ENCODE results near the gene MAZ. TPM values are rescaled to one million over a fixed set of nuclear protein-coding genes. Genes with fewer than 3 reads are reported as not detected.
"Not testable (repeated sequence)": the region's sequence is repeated elsewhere in the genome, so short reads cannot be mapped to it uniquely, and the experiment has no call there.

MAZ gene
- total and polyA plus RNA-seq, 7 experiments from 2014 or later: 36.9 to 424 (median 202) TPM

DNA sequence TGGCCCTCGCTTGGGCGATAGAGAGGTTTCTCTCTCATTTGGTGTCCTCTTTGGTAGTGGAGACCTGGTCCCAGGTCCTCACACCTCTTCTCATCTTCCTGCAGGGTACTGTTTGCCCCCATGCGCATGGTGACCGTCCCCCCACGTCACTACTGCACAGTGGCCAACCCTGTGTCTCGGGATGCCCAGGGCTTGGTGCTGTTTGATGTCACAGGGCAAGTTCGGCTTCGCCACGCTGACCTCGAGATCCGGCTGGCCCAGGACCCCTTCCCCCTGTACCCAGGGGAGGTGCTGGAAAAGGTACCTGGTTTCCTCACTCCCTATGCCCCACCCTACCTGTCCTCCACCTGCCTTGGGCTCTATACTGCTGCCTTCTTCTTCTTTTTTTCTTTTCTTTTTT lies 24.4 kb downstream of the MAZ start:
- H3K27me3 ChIP-seq (ENCODE audit: control insufficient read depth in 2 of 2, insufficient read depth in 2 of 2, low read length in 2 of 2): no peaks in the 10 kb centered on the region
- Mint-ChIP-seq H3K27ac (peak overlapping the region in 8 of 9 donors; percentile 32 to 99 (median 62)), H3K9me3 (peaks cover 0 to 1% (median 0%) of the 10 kb centered on the region in 11 donors), H3K36me3 (peaks cover 3 to 31% (median 23%) of the 10 kb centered on the region in 5 donors), H3K4me3 (peak overlapping the region in 4 of 10 donors; percentile 9 to 53 (median 36)), H3K4me1 (peaks cover 23 to 61% (median 38%) of the 10 kb centered on the region in 7 donors), H3K27me3 (no peaks in the 10 kb centered on the region)
- DNase-seq (no peak), ATAC-seq (no peak)
- ChIA-PET CTCF (no interaction called here), POLR2A (no interaction called here)
- no peaks in the 10 kb centered on the region for H3K9me3 ChIP-seq (ENCODE audit: control insufficient read depth in 2 of 3, low read length in 3 of 3)
- H3K27ac ChIP-seq (ENCODE audit: low read depth, low read length): no peak overlapping the region
- intact Hi-C loops (cut with micrococcal nuclease): no loop called here
- no peak overlapping the region for H3K4me3 ChIP-seq (ENCODE audit: low read length)
- H3K36me3 ChIP-seq (ENCODE audit: control insufficient read depth in 2 of 3, insufficient read depth in 3 of 3, low read length in 3 of 3): peaks cover 13 to 55% (median 16%) of the 10 kb centered on the region in 3 experiments
- H3K4me1 ChIP-seq (ENCODE audit: control insufficient read depth in 2 of 2, insufficient read depth in 2 of 2, low read length in 2 of 2): peaks cover 18 to 39% of the 10 kb centered on the region in 2 donors

DNA sequence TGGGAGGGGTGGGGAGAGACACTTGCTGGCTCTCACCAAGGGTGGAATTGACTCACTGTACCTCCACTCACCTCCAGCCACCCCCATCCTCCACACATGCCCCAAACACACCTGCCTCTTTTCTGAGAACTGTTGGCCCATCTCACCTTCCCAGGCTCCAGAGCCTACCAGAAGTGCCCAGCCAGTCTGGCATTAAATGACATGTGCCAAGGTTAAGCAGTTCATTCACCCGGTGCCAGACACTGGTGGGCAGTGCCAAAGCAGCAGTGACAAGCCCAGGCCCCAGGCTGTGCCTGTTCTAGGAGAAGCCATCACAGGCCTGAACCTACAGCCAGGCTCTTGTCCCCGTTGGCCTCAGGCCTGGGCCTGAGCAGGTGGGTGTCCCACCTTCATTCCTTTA lies 25.2 kb downstream of the MAZ start:
- Histone ChIP-seq H3K27me3 (ENCODE audit: control insufficient read depth in 2 of 2, insufficient read depth in 2 of 2, low read length in 2 of 2) (no peaks in the 10 kb centered on the region), H3K27ac (ENCODE audit: low read depth, low read length) (no peak overlapping the region), H3K9me3 (ENCODE audit: control insufficient read depth in 2 of 3, low read length in 3 of 3) (no peaks in the 10 kb centered on the region), H3K4me3 (ENCODE audit: low read length) (no peak overlapping the region), H3K4me1 (ENCODE audit: control insufficient read depth in 2 of 2, insufficient read depth in 2 of 2, low read length in 2 of 2) (peaks cover 12 to 32% of the 10 kb centered on the region in 2 donors), H3K36me3 (ENCODE audit: control insufficient read depth in 2 of 3, insufficient read depth in 3 of 3, low read length in 3 of 3) (peaks cover 15 to 61% (median 16%) of the 10 kb centered on the region in 3 experiments)
- Mint-ChIP-seq H3K36me3 (peaks cover 3 to 32% (median 24%) of the 10 kb centered on the region in 5 donors), H3K27ac (peak overlapping the region in 6 of 9 donors; percentile 56 to 87 (median 68)), H3K27me3 (no peaks in the 10 kb centered on the region), H3K4me1 (peaks cover 21 to 54% (median 34%) of the 10 kb centered on the region in 7 donors), H3K4me3 (peak overlapping the region in 2 of 10 donors; percentile 15 to 41), H3K9me3 (peaks cover 0 to 1% (median 0%) of the 10 kb centered on the region in 11 donors)
- CTCF ChIA-PET: no interaction called here
- no peak for DNase-seq
- no peak for ATAC-seq
- POLR2A ChIA-PET: interaction anchor here (1.1 kb wide), 1 partner anchor 11 kb away, joined by 3 read pairs; the partner anchor contains the start of gene MVP
- intact Hi-C loops (cut with micrococcal nuclease): no loop called here

DNA sequence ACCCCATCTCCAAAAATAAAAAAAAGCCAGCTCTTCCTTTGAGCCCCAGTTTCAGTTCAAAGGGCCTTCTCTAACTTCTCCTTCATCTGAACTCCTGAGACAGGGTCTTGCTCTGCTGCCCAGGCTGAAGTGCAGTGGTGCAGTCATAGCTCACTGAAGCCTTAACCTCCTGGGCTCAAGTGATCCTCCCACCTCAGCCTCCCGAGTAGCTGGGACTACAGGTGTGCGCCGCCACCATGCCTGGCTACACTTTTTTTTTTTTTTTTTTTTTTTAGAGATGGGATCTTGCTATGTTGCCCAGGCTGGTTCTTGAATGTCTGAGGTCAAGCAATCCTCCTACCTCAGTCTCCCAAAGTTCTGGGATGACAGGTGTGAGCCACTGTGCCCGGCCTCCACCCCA lies 26.9 kb downstream of the MAZ start:
- Histone ChIP-seq H3K4me1 (ENCODE audit: control insufficient read depth in 2 of 2, insufficient read depth in 2 of 2, low read length in 2 of 2) (peaks cover 0 to 21% of the 10 kb centered on the region in 2 donors), H3K36me3 (ENCODE audit: control insufficient read depth in 2 of 3, insufficient read depth in 3 of 3, low read length in 3 of 3) (peaks cover 20 to 78% (median 21%) of the 10 kb centered on the region in 3 experiments)
- ChIA-PET POLR2A (interaction anchor here (0.5 to 1.6 kb wide), 5 partner anchors 17 to 132 kb away, joined by 3 to 4 read pairs (median 4); partner anchors contain the start of genes CDIPT and PAGR1), CTCF (interaction anchor here (1.0 to 1.5 kb wide), 2 partner anchors 15 to 16 kb away, joined by 3 to 6 read pairs; no protein-coding TSS in a partner anchor)
- Mint-ChIP-seq H3K36me3 (peaks cover 3 to 41% (median 24%) of the 10 kb centered on the region in 5 donors), H3K27ac (peak overlapping the region in 3 of 9 donors; percentile 14 to 31 (median 28)), H3K4me1 (peaks cover 12 to 37% (median 23%) of the 10 kb centered on the region in 7 donors)
- H3K27me3 Mint-ChIP-seq; H3K4me3 Mint-ChIP-seq; intact Hi-C loops (cut with micrococcal nuclease); H3K9me3 Mint-ChIP-seq; H3K27me3 ChIP-seq (ENCODE audit: control insufficient read depth in 2 of 2, insufficient read depth in 2 of 2, low read length in 2 of 2); DNase-seq; H3K4me3 ChIP-seq (ENCODE audit: low read length); H3K27ac ChIP-seq (ENCODE audit: low read depth, low read length); H3K9me3 ChIP-seq (ENCODE audit: control insufficient read depth in 2 of 3, low read length in 3 of 3); ATAC-seq: not testable (repeated sequence)

DNA sequence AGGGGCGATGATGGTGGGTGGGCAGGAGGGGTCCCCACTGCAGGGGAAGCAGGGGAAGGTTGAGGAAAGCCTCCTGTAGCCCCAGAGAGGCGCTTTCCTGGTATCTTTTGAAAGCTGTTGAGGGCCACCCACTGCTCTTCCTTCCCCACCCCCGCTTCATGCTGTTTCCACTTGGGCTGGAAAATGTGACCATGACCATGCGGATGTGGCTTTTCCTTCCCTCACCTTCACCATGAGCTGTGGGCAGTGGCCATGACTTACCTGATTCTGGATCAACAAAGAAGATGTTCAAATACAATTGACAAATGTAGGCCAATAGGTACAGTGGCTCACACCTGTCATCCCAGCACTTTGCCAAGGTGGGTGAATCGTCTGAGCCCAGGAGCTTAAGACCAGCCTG lies 27.8 kb downstream of the MAZ start:
- intact Hi-C loops (cut with micrococcal nuclease): no loop called here
- Histone ChIP-seq H3K4me3 (ENCODE audit: low read length) (no peak overlapping the region), H3K27me3 (ENCODE audit: control insufficient read depth in 2 of 2, insufficient read depth in 2 of 2, low read length in 2 of 2) (no peaks in the 10 kb centered on the region), H3K36me3 (ENCODE audit: control insufficient read depth in 2 of 3, insufficient read depth in 3 of 3, low read length in 3 of 3) (peaks cover 20 to 87% (median 21%) of the 10 kb centered on the region in 3 experiments), H3K4me1 (ENCODE audit: control insufficient read depth in 2 of 2, insufficient read depth in 2 of 2, low read length in 2 of 2) (peaks cover 0 to 12% of the 10 kb centered on the region in 2 donors), H3K9me3 (ENCODE audit: control insufficient read depth in 2 of 3, low read length in 3 of 3) (no peaks in the 10 kb centered on the region), H3K27ac (ENCODE audit: low read depth, low read length) (no peak overlapping the region)
- CTCF ChIA-PET: interaction anchor here (0.5 to 5.4 kb wide), 4 partner anchors 14 to 1607 kb away, joined by 3 to 22 read pairs (median 4); no protein-coding TSS in a partner anchor
- POLR2A ChIA-PET: interaction anchor here (0.8 to 2.5 kb wide), 4 partner anchors 8 to 34 kb away, joined by 4 to 13 read pairs (median 6); partner anchors contain the start of gene PAGR1
- Mint-ChIP-seq H3K4me1 (peaks cover 9 to 30% (median 17%) of the 10 kb centered on the region in 7 donors), H3K36me3 (peaks cover 3 to 41% (median 24%) of the 10 kb centered on the region in 5 donors), H3K4me3 (no peak overlapping the region), H3K27ac (peak overlapping the region in 1 of 9 donors; percentile 28), H3K9me3 (no peaks in the 10 kb centered on the region), H3K27me3 (no peaks in the 10 kb centered on the region)
- no peak for DNase-seq
- ATAC-seq: no peak

DNA sequence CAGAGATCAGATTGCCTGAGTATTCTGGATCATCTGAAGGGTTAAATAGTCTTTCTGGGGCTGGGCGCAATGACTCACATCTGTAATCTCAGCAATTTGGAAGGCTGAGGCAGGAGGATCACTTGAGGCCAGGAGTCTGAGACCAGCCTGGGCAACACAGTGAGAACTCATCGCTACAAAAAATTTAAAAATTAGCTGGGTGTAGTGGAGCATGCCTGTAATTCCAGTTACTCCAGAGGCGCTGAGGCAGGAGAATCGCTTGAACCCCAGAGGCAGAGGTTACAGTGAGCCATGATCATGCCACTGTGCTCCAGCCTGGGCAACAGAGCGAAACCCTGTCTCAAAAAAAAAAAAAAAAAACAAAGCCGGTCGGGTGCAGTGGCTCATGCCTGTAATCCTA lies 29.6 kb downstream of the MAZ start:
- Histone ChIP-seq H3K27ac (ENCODE audit: low read depth, low read length) (no peak overlapping the region), H3K27me3 (ENCODE audit: control insufficient read depth in 2 of 2, insufficient read depth in 2 of 2, low read length in 2 of 2) (no peaks in the 10 kb centered on the region), H3K36me3 (ENCODE audit: control insufficient read depth in 2 of 3, insufficient read depth in 3 of 3, low read length in 3 of 3) (peaks cover 17 to 94% (median 21%) of the 10 kb centered on the region in 3 experiments), H3K4me1 (ENCODE audit: control insufficient read depth in 2 of 2, insufficient read depth in 2 of 2, low read length in 2 of 2) (no peaks in the 10 kb centered on the region), H3K9me3 (ENCODE audit: control insufficient read depth in 2 of 3, low read length in 3 of 3) (no peaks in the 10 kb centered on the region), H3K4me3 (ENCODE audit: low read length) (no peak overlapping the region)
- intact Hi-C loops (cut with micrococcal nuclease): no loop called here
- H3K4me1 Mint-ChIP-seq: peaks cover under 1 to 14% (median 5%) of the 10 kb centered on the region in 7 donors
- POLR2A ChIA-PET: interaction anchor here (0.6 to 2.5 kb wide), 2 partner anchors 10 to 164 kb away, joined by 6 to 13 read pairs; no protein-coding TSS in a partner anchor
- peaks cover 3 to 44% (median 23%) of the 10 kb centered on the region in 5 donors for H3K36me3 Mint-ChIP-seq
- no peaks in the 10 kb centered on the region for H3K27me3 Mint-ChIP-seq
- ATAC-seq (no peak), DNase-seq (no peak)
- CTCF ChIA-PET: interaction anchor here (5.4 kb wide), 1 partner anchor 12 kb away, joined by 22 read pairs; no protein-coding TSS in a partner anchor
- peak overlapping the region in 2 of 9 donors; percentile 42 to 60 for H3K27ac Mint-ChIP-seq
- no peaks in the 10 kb centered on the region for H3K9me3 Mint-ChIP-seq
- H3K4me3 Mint-ChIP-seq: no peak overlapping the region

DNA sequence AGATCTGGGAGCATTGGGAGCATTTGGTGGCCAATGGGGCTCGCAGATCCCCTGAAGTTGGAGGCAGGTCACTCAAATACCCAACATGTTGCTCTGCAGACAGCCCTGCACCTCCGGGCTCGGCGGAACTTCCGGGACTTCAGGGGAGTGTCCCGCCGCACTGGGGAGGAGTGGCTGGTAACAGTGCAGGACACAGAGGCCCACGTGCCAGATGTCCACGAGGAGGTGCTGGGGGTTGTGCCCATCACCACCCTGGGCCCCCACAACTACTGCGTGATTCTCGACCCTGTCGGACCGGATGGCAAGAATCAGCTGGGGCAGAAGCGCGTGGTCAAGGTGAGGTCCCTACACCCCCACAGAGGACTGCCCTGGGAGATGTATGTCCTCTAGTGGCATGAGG lies 30.3 kb downstream of the MAZ start:
- H3K4me1 ChIP-seq (ENCODE audit: control insufficient read depth in 2 of 2, insufficient read depth in 2 of 2, low read length in 2 of 2): no peaks in the 10 kb centered on the region
- Mint-ChIP-seq H3K27ac (peak overlapping the region in 1 of 9 donors; percentile 28), H3K4me3 (no peak overlapping the region), H3K27me3 (no peaks in the 10 kb centered on the region), H3K9me3 (no peaks in the 10 kb centered on the region), H3K4me1 (peaks cover 0 to 9% (median 5%) of the 10 kb centered on the region in 7 donors), H3K36me3 (peaks cover 3 to 39% (median 23%) of the 10 kb centered on the region in 5 donors)
- no peaks in the 10 kb centered on the region for H3K9me3 ChIP-seq (ENCODE audit: control insufficient read depth in 2 of 3, low read length in 3 of 3)
- intact Hi-C loops (cut with micrococcal nuclease): no loop called here
- no peaks in the 10 kb centered on the region for H3K27me3 ChIP-seq (ENCODE audit: control insufficient read depth in 2 of 2, insufficient read depth in 2 of 2, low read length in 2 of 2)
- H3K4me3 ChIP-seq (ENCODE audit: low read length): no peak overlapping the region
- ChIA-PET CTCF (interaction anchor here (5.4 kb wide), 1 partner anchor 11 kb away, joined by 22 read pairs; no protein-coding TSS in a partner anchor), POLR2A (interaction anchor here (2.5 kb wide), 1 partner anchor 10 kb away, joined by 13 read pairs; no protein-coding TSS in a partner anchor)
- H3K36me3 ChIP-seq (ENCODE audit: control insufficient read depth in 2 of 3, insufficient read depth in 3 of 3, low read length in 3 of 3): peaks cover 20 to 94% (median 21%) of the 10 kb centered on the region in 3 experiments
- no peak for ATAC-seq
- H3K27ac ChIP-seq (ENCODE audit: low read depth, low read length): no peak overlapping the region
- DNase-seq: no peak
